HEK293 (cell line): ENCODE results near the gene ARHGAP25.

Experiments
- CTCF ChIA-PET: fragments of 350-600 bp; formaldehyde crosslinking; extraction: SDS; loops from one replicate; lab custom pipeline; 2021; ENCODE audit warnings: antibody characterized with exemption; lab: Yijun Ruan, JAX
- POLR2A ChIA-PET: fragments of 300-600 bp; formaldehyde crosslinking; extraction: SDS; loops from one replicate; lab custom pipeline; 2020; ENCODE audit warnings: antibody characterized with exemption, inconsistent platforms; lab: Yijun Ruan, JAX
- H3K27ac ChIP-seq: fragments of 200-500 bp; sonication (Bioruptor generic); 2 replicates; pipeline ENCODE4 v1.5.1; 2014; ENCODE audit warnings: low read depth, low read length, control low read depth, inconsistent platforms; ENCODE audit errors: extremely low read depth
- H3K36me3 ChIP-seq, 2 experiments: fragments of 200-500 bp in 1 of 2; sonication (Bioruptor generic) in 1 of 2; 1 replicate in 1 of 2; 2 replicates in 1 of 2; pipeline ENCODE4 v1.5.1; 2014 to 2017; ENCODE audit warnings: inconsistent platforms in 2 of 2, low read length in 2 of 2; ENCODE audit not compliant: control insufficient read depth in 2 of 2, insufficient read depth in 1 of 2
- H3K4me1 ChIP-seq: fragments of 200-500 bp; sonication (Bioruptor generic); 2 replicates; pipeline ENCODE4 v1.5.1; 2014; ENCODE audit warnings: mild to moderate bottlenecking, low read length, inconsistent platforms; ENCODE audit not compliant: control insufficient read depth, insufficient read depth
- H3K4me3 ChIP-seq: 2 replicates; pipeline ENCODE4 v1.5.1; 2011; ENCODE audit warnings: low read depth, mild to moderate bottlenecking, control low read depth, low read length, moderate library complexity
- H3K9me3 ChIP-seq: fragments of 200-500 bp; sonication (Bioruptor generic); 2 replicates; pipeline ENCODE4 v1.5.1; 2014; ENCODE audit warnings: low read depth, low read length, inconsistent platforms; ENCODE audit not compliant: control insufficient read depth, insufficient read depth
- BCL11B ChIP-seq: fragments of 450-650 bp; formaldehyde crosslinking; IDR thresholded peaks from 2 replicates; pipeline ENCODE4 v1.5.1; 2016; ENCODE audit warnings: low read depth, missing biosample characterization, missing genetic modification characterization
- KLF9 ChIP-seq: fragments of 450-650 bp; formaldehyde crosslinking; IDR thresholded peaks from 2 replicates; pipeline ENCODE4 v1.5.1; 2016; ENCODE audit warnings: missing biosample characterization, missing genetic modification characterization, low read depth
- OSR2 ChIP-seq: fragments of 450-650 bp; formaldehyde crosslinking; IDR thresholded peaks from 2 replicates; pipeline ENCODE4 v1.5.1; 2016; ENCODE audit warnings: missing biosample characterization, missing genetic modification characterization
- YY2 ChIP-seq: fragments of 450-650 bp; formaldehyde crosslinking; IDR thresholded peaks from 2 replicates; pipeline ENCODE4 v1.5.1; 2016; ENCODE audit warnings: missing biosample characterization, missing genetic modification characterization
- ZFP69B ChIP-seq: fragments of 450-650 bp; formaldehyde crosslinking; IDR thresholded peaks from 2 replicates; pipeline ENCODE4 v1.5.1; 2016; ENCODE audit warnings: missing biosample characterization, missing genetic modification characterization
- ZNF121 ChIP-seq: fragments of 450-650 bp; formaldehyde crosslinking; IDR thresholded peaks from 2 replicates; pipeline ENCODE4 v1.5.1; 2016; ENCODE audit warnings: missing biosample characterization, missing genetic modification characterization
- ZNF239 ChIP-seq: fragments of 450-650 bp; formaldehyde crosslinking; IDR thresholded peaks from 2 replicates; pipeline ENCODE4 v1.5.1; 2016; ENCODE audit warnings: missing biosample characterization, missing genetic modification characterization
- ZNF248 ChIP-seq: fragments of 450-650 bp; formaldehyde crosslinking; IDR thresholded peaks from 2 replicates; pipeline ENCODE4 v1.5.1; 2017; ENCODE audit warnings: missing biosample characterization, missing genetic modification characterization
- ZNF366 ChIP-seq: fragments of 450-650 bp; formaldehyde crosslinking; conservative IDR thresholded peaks from 2 replicates; pipeline ENCODE4 v1.5.1; 2016; ENCODE audit warnings: missing biosample characterization, missing genetic modification characterization
- ZNF404 ChIP-seq: fragments of 450-650 bp; formaldehyde crosslinking; IDR thresholded peaks from 2 replicates; pipeline ENCODE4 v1.5.1; 2017; ENCODE audit warnings: missing biosample characterization, missing genetic modification characterization
- ZNF423 ChIP-seq: fragments of 450-650 bp; formaldehyde crosslinking; IDR thresholded peaks from 2 replicates; pipeline ENCODE4 v1.5.1; 2016; ENCODE audit warnings: missing biosample characterization, missing genetic modification characterization
- ZNF529 ChIP-seq: fragments of 450-650 bp; formaldehyde crosslinking; IDR thresholded peaks from 2 replicates; pipeline ENCODE4 v1.5.1; 2017; ENCODE audit warnings: missing genetic modification characterization, missing biosample characterization; ENCODE audit not compliant: insufficient replicate concordance
- ZNF548 ChIP-seq: fragments of 450-650 bp; formaldehyde crosslinking; IDR thresholded peaks from 2 replicates; pipeline ENCODE4 v1.5.1; 2016; ENCODE audit warnings: missing biosample characterization, missing genetic modification characterization
- ZNF596 ChIP-seq: fragments of 450-650 bp; IDR thresholded peaks from 2 replicates; pipeline ENCODE4 v1.5.0; 2018; ENCODE audit warnings: missing biosample characterization, mild to moderate bottlenecking, missing genetic modification characterization, moderate library complexity
- ZNF76 ChIP-seq: fragments of 450-650 bp; formaldehyde crosslinking; IDR thresholded peaks from 2 replicates; pipeline ENCODE4; 2016; ENCODE audit warnings: low read depth, missing biosample characterization, missing genetic modification characterization, borderline replicate concordance
- ZNF837 ChIP-seq: fragments of 450-650 bp; formaldehyde crosslinking; IDR thresholded peaks from 2 replicates; pipeline ENCODE4 v1.5.1; 2016; ENCODE audit warnings: missing biosample characterization, missing genetic modification characterization
- ZXDB ChIP-seq: fragments of 450-650 bp; formaldehyde crosslinking; IDR thresholded peaks from 2 replicates; pipeline ENCODE4 v1.5.1; 2016; ENCODE audit warnings: missing biosample characterization, missing genetic modification characterization
- TF ChIP-seq, protein P1 (sequence below): fragments of 450-650 bp; formaldehyde crosslinking; optimal IDR thresholded peaks from 2 replicates; pipeline ENCODE3; 2016; ENCODE audit warnings: missing biosample characterization, mild to moderate bottlenecking, missing genetic modification characterization
- TF ChIP-seq, protein P2 (sequence below): fragments of 450-650 bp; formaldehyde crosslinking; IDR thresholded peaks from 2 replicates; pipeline ENCODE4 v1.5.0; 2017; ENCODE audit warnings: missing biosample characterization, missing genetic modification characterization, borderline replicate concordance
- TF ChIP-seq, protein P3 (sequence below): fragments of 450-650 bp; formaldehyde crosslinking; IDR thresholded peaks from 2 replicates; pipeline ENCODE4 v1.5.1; 2016; ENCODE audit warnings: missing biosample characterization, missing genetic modification characterization
- TF ChIP-seq, protein P4 (sequence below): fragments of 450-650 bp; formaldehyde crosslinking; IDR thresholded peaks from 2 replicates; pipeline ENCODE4 v1.5.1; 2016; ENCODE audit warnings: missing biosample characterization, missing genetic modification characterization, low read depth

ARHGAP25 gene

DNA sequence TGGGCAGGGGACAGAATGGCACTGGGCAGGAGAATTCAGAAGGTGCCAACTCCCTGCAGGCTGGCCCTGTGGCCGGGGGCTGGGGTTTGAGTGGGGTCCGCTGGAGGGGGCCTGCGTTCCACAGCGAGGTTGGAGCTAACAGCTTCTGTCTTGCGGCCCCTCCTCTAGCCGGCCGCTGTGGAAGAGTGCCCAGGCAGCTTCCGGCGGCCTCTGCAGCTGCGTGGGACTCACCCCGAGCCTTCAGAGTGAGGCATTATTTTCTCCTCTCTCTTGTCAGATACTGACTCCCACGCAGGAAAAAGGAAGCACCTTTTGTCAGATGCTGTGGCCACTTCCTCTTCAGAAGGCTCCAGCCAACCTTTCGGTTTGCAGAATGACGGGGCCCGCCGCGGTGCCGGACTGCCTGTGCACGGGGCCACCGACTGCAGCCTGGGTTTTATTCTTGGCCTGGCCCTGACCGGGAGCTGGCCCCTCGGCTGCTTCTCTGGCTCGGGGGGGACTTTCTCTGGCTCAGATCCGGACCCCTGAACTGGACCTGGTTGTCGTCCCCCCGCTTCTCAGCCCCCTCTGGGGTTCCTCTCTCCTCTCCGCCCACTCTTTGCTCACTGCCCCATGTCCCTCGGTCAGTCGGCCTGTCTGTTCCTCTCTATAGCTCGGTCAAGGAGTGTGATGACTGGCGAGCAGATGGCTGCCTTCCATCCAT lies 40.1 kb downstream of the ARHGAP25 start:
- ChIA-PET CTCF (interaction anchor here (0.6 kb wide), 1 partner anchor 233 kb away, joined by 3 read pairs; no protein-coding TSS in a partner anchor), POLR2A (no interaction called here)
- no peak overlapping the region for H3K4me3 ChIP-seq
- H3K9me3 ChIP-seq, result no peaks in the 10 kb centered on the region
- H3K27ac ChIP-seq, result no peak overlapping the region
- H3K4me1 ChIP-seq, result no peaks in the 10 kb centered on the region
- H3K36me3 ChIP-seq, result no peaks in the 10 kb centered on the region
- TF ChIP-seq, protein P1, sequence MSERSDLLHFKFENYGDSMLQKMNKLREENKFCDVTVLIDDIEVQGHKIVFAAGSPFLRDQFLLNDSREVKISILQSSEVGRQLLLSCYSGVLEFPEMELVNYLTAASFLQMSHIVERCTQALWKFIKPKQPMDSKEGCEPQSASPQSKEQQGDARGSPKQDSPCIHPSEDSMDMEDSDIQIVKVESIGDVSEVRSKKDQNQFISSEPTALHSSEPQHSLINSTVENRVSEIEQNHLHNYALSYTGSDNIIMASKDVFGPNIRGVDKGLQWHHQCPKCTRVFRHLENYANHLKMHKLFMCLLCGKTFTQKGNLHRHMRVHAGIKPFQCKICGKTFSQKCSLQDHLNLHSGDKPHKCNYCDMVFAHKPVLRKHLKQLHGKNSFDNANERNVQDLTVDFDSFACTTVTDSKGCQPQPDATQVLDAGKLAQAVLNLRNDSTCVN (tag by site-specific recombination), result no peak
- no peak for TF ChIP-seq OSR2 (tag by site-specific recombination)
- no peak for TF ChIP-seq ZNF423
- no peak for TF ChIP-seq ZNF121 (tag by site-specific recombination)
- TF ChIP-seq BCL11B (tag by site-specific recombination), result no peak
- TF ChIP-seq ZNF404 (tag by site-specific recombination), result no peak
- no peak for TF ChIP-seq ZNF837 (tag by site-specific recombination)
- TF ChIP-seq, protein P2, sequence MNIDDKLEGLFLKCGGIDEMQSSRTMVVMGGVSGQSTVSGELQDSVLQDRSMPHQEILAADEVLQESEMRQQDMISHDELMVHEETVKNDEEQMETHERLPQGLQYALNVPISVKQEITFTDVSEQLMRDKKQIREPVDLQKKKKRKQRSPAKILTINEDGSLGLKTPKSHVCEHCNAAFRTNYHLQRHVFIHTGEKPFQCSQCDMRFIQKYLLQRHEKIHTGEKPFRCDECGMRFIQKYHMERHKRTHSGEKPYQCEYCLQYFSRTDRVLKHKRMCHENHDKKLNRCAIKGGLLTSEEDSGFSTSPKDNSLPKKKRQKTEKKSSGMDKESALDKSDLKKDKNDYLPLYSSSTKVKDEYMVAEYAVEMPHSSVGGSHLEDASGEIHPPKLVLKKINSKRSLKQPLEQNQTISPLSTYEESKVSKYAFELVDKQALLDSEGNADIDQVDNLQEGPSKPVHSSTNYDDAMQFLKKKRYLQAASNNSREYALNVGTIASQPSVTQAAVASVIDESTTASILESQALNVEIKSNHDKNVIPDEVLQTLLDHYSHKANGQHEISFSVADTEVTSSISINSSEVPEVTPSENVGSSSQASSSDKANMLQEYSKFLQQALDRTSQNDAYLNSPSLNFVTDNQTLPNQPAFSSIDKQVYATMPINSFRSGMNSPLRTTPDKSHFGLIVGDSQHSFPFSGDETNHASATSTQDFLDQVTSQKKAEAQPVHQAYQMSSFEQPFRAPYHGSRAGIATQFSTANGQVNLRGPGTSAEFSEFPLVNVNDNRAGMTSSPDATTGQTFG, result no peak
- TF ChIP-seq ZNF366 (tag by site-specific recombination), result no peak

GRCh38 chr2:68775272-68775842 lies 40.7 kb downstream of the ARHGAP25 start:
- H3K36me3 ChIP-seq, result no peaks in the 10 kb centered on the region
- no peaks in the 10 kb centered on the region for H3K4me1 ChIP-seq
- TF ChIP-seq, protein P3, sequence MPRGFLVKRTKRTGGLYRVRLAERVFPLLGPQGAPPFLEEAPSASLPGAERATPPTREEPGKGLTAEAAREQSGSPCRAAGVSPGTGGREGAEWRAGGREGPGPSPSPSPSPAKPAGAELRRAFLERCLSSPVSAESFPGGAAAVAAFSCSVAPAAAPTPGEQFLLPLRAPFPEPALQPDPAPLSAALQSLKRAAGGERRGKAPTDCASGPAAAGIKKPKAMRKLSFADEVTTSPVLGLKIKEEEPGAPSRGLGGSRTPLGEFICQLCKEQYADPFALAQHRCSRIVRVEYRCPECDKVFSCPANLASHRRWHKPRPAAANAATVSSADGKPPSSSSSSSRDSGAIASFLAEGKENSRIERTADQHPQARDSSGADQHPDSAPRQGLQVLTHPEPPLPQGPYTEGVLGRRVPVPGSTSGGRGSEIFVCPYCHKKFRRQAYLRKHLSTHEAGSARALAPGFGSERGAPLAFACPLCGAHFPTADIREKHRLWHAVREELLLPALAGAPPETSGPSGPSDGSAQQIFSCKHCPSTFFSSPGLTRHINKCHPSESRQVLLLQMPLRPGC (tag by site-specific recombination), result no peak
- TF ChIP-seq ZNF76 (tag by site-specific recombination), result no peak
- ChIA-PET POLR2A (no interaction called here), CTCF (interaction anchor here (1.0 kb wide), 1 partner anchor 63 kb away, joined by 3 read pairs; no protein-coding TSS in a partner anchor)
- H3K4me3 ChIP-seq, result no peak overlapping the region
- H3K9me3 ChIP-seq, result no peaks in the 10 kb centered on the region
- H3K27ac ChIP-seq, result no peak overlapping the region

GRCh38 chr2:68776124-68776523 lies 41.5 kb downstream of the ARHGAP25 start:
- no peaks in the 10 kb centered on the region for H3K9me3 ChIP-seq
- H3K36me3 ChIP-seq, result no peaks in the 10 kb centered on the region
- CTCF ChIA-PET, result interaction anchor here (0.6 to 1.4 kb wide), 5 partner anchors 60 to 169 kb away, joined by 3 to 5 read pairs (median 3); no protein-coding TSS in a partner anchor
- H3K4me3 ChIP-seq, result no peak overlapping the region
- POLR2A ChIA-PET, result no interaction called here
- no peak overlapping the region for H3K27ac ChIP-seq
- no peaks in the 10 kb centered on the region for H3K4me1 ChIP-seq
- TF ChIP-seq ZFP69B, result no peak
- no peak for TF ChIP-seq ZNF248 (tag by site-specific recombination)
- TF ChIP-seq ZXDB (tag by site-specific recombination), result no peak
- TF ChIP-seq ZNF548 (tag by site-specific recombination), result no peak
- TF ChIP-seq, protein P3 (tag by site-specific recombination), result no peak
- TF ChIP-seq, protein P4, sequence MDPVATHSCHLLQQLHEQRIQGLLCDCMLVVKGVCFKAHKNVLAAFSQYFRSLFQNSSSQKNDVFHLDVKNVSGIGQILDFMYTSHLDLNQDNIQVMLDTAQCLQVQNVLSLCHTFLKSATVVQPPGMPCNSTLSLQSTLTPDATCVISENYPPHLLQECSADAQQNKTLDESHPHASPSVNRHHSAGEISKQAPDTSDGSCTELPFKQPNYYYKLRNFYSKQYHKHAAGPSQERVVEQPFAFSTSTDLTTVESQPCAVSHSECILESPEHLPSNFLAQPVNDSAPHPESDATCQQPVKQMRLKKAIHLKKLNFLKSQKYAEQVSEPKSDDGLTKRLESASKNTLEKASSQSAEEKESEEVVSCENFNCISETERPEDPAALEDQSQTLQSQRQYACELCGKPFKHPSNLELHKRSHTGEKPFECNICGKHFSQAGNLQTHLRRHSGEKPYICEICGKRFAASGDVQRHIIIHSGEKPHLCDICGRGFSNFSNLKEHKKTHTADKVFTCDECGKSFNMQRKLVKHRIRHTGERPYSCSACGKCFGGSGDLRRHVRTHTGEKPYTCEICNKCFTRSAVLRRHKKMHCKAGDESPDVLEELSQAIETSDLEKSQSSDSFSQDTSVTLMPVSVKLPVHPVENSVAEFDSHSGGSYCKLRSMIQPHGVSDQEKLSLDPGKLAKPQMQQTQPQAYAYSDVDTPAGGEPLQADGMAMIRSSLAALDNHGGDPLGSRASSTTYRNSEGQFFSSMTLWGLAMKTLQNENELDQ (tag by site-specific recombination), result no peak
- TF ChIP-seq ZNF239 (tag by site-specific recombination), result no peak
- no peak for TF ChIP-seq YY2 (tag by site-specific recombination)
- TF ChIP-seq ZNF529, result no peak
- TF ChIP-seq KLF9 (tag by site-specific recombination), result no peak
- TF ChIP-seq ZNF596, result no peak
